Esophagus squamous epithelium (tissue), 4 donors: ENCODE results near the gene ZNF888.

Source experiments
- CTCF ChIP-seq, 6 experiments: fragments of 450-650 bp in 4 of 6; fragments of 200-600 bp in 2 of 6; sonication (generic) in 2 of 6; IDR thresholded peaks; one replicate each; pipeline ENCODE4 v1.5.1; 2016 to 2019; ENCODE audit warnings: antibody characterized with exemption in 6 of 6, mild to moderate bottlenecking in 4 of 6, moderate library complexity in 4 of 6
- POLR2A ChIP-seq, 4 donors: fragments of 450-650 bp; IDR thresholded peaks; one replicate each; pipeline ENCODE4 v1.6.1; 2017; ENCODE audit warnings: antibody characterized with exemption in 4 of 4, mild to moderate bottlenecking in 4 of 4, moderate library complexity in 3 of 4

- TF ChIP-seq CTCF (IDR thresholded peaks at IDR 0.05) (no peak), POLR2A (IDR thresholded peaks at IDR 0.05) (no peak)
These were observed 40.0 kb upstream of the ZNF888 start for GRCh38 chr19:52963247-52963618.
